ENCODE results near the gene CTTNBP2NL. TPM values are rescaled to one million over a fixed set of nuclear protein-coding genes. Genes with fewer than 3 reads are reported as not detected.

Gene CTTNBP2NL
- total RNA-seq, 1 experiment from 2014 or later: 38.8 TPM

DNA sequence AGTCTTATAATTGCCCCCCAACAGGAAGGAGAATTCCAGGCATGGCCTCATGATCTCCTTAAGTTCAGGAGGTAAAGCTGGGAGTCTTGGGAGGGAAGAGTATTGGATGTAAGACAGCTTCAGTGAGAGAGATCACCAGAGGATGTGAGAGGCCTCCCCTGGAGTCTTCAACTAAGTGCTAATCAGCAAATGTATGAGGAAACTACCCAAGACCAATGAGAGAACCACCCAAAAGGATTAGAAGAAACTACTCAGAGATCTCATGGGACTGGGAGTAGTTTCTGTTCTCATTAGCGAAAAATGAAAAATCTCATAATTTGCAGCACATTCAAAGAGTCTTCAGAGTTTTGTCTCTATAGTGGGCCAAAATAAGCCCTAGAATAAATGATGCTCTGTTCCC is 76.1 kb downstream of the CTTNBP2NL start:
- no peak overlapping the region for H3K27ac ChIP-seq (ENCODE audit: insufficient read length, low read depth, low read length)
- no peak overlapping the region for H4K8ac ChIP-seq (replicated peaks; ENCODE audit: insufficient read length, low read depth, low read length)
- Mint-ChIP-seq H3K27ac (no peak overlapping the region), H3K36me3 (ENCODE audit: insufficient read depth in 1 of 3, low read depth in 3 of 3) (peaks cover 0 to 1% (median 0%) of the 10 kb centered on the region in 3 experiments; a peak in 2 of 7 replicates), H3K27me3 (ENCODE audit: low read depth) (peaks cover 2% of the 10 kb centered on the region; the same call in 1 of the 2 replicates), H3K4me1 (peaks cover 10 to 11% of the 10 kb centered on the region in 2 experiments), H3K4me3 (no peak overlapping the region), H3K9me3 (peaks cover 0 to 12% of the 10 kb centered on the region in 2 experiments; a peak in 4 of 5 replicates)
- TF ChIP-seq, protein P1, sequence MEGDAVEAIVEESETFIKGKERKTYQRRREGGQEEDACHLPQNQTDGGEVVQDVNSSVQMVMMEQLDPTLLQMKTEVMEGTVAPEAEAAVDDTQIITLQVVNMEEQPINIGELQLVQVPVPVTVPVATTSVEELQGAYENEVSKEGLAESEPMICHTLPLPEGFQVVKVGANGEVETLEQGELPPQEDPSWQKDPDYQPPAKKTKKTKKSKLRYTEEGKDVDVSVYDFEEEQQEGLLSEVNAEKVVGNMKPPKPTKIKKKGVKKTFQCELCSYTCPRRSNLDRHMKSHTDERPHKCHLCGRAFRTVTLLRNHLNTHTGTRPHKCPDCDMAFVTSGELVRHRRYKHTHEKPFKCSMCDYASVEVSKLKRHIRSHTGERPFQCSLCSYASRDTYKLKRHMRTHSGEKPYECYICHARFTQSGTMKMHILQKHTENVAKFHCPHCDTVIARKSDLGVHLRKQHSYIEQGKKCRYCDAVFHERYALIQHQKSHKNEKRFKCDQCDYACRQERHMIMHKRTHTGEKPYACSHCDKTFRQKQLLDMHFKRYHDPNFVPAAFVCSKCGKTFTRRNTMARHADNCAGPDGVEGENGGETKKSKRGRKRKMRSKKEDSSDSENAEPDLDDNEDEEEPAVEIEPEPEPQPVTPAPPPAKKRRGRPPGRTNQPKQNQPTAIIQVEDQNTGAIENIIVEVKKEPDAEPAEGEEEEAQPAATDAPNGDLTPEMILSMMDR (conservative IDR thresholded peaks at IDR 0.05): no peak
- no peak overlapping the region for H2BK15ac ChIP-seq (ENCODE audit: low read depth, low read length)
- H2BK12ac ChIP-seq (ENCODE audit: insufficient read length, low read depth, low read length): no peak overlapping the region
- no peak overlapping the region for H3K23ac ChIP-seq (ENCODE audit: insufficient read length, low read depth, low read length)
- WGBS (ENCODE audit: extremely low coverage, insufficient read length, low lambda C conversion rate): no CpG with 5 or more reads among the region's 1 CpG
- DNase-seq: no peak
- no peak overlapping the region for H2BK5ac ChIP-seq (ENCODE audit: insufficient read length, low read length)
- H3K27me3 ChIP-seq (ENCODE audit: insufficient read depth, low read length): no peaks in the 10 kb centered on the region
- H3K79me2 ChIP-seq (ENCODE audit: insufficient read depth, low read length): no peaks in the 10 kb centered on the region
- no peak overlapping the region for H3K4me2 ChIP-seq (ENCODE audit: insufficient read depth, insufficient read length, low read length)
- H3K79me1 ChIP-seq (ENCODE audit: insufficient read depth, low read depth, low read length, poor library complexity, severe bottlenecking): no peaks in the 10 kb centered on the region
- no peak overlapping the region for H3K4ac ChIP-seq (ENCODE audit: low read depth, low read length)
- no peaks in the 10 kb centered on the region for H3K4me1 ChIP-seq (ENCODE audit: insufficient read depth, low read length)
- H2BK20ac ChIP-seq (ENCODE audit: low read depth, low read length, poor library complexity, severe bottlenecking): no peak overlapping the region
- H2BK120ac ChIP-seq (ENCODE audit: low read depth, low read length, poor library complexity, severe bottlenecking): no peak overlapping the region
- H3K9me3 ChIP-seq (ENCODE audit: control insufficient read depth, low read depth, low read length): no peaks in the 10 kb centered on the region
- no peaks in the 10 kb centered on the region for H3K23me2 ChIP-seq (ENCODE audit: insufficient read length, low read depth, low read length, poor library complexity, severe bottlenecking)
- no peak overlapping the region for H3T11ph ChIP-seq (ENCODE audit: low read length)
- H3K18ac ChIP-seq (ENCODE audit: insufficient read length, low read depth, low read length): no peak overlapping the region
- H4K5ac ChIP-seq (ENCODE audit: insufficient read length, low read depth, low read length): no peak overlapping the region
- H2AFZ ChIP-seq (ENCODE audit: low read length): no peak overlapping the region
- no peak overlapping the region for H3K14ac ChIP-seq (ENCODE audit: insufficient read depth, low read length)
- H4K91ac ChIP-seq (ENCODE audit: insufficient read length, low read depth, low read length): no peak overlapping the region
- H2AK5ac ChIP-seq (ENCODE audit: insufficient read length, low read length): no peak overlapping the region
- H3K56ac ChIP-seq (ENCODE audit: insufficient read length, low read depth, low read length): no peak overlapping the region
- H4K20me1 ChIP-seq (ENCODE audit: control insufficient read depth, insufficient read depth, insufficient read length): no peaks in the 10 kb centered on the region
- no peak overlapping the region for H3K9ac ChIP-seq (ENCODE audit: extremely low read depth, insufficient read length, low read length)
